OCI-LY7 (cell line): ENCODE measurements around the gene DIPK1B. TPM values are rescaled to one million over a fixed set of nuclear protein-coding genes. Genes with fewer than 3 reads are reported as not detected.

ENCODE experiments used
- BruUV-seq: library from RNA; stranded (reverse); fragments of 400-500 nt; replicated peaks from 2 replicates; lab custom pipeline; 2021; lab: Mats Ljungman, UMichigan
- CTCF ChIA-PET: fragments of 300-600 bp; sonication (Branson Sonifier 250); formaldehyde crosslinking; loops from one replicate; lab custom pipeline; 2022; ENCODE audit warnings: antibody characterized with exemption; ENCODE audit not compliant: unreplicated experiment; lab: Charles Lee
- POLR2A ChIA-PET: fragments of 300-600 bp; sonication (Branson Sonifier 250); formaldehyde crosslinking; loops from one replicate; lab custom pipeline; 2022; ENCODE audit warnings: antibody characterized with exemption; lab: Charles Lee
- DNase-seq: peaks from one replicate; pipeline ENCODE4 v3.0.0-alpha.2; 2015; ENCODE audit warnings: low spot score
- H2AFZ ChIP-seq: fragments of 200-600 bp; sonication (generic), shearing (Covaris generic); 2 replicates; pipeline ENCODE4 v1.6.1; 2014; ENCODE audit warnings: mild to moderate bottlenecking, antibody characterized with exemption, low read length, moderate library complexity
- H3K27ac ChIP-seq: fragments of 200-600 bp; sonication (generic); 2 replicates; pipeline ENCODE4 v1.5.1; 2014; ENCODE audit warnings: mixed run types, low read depth, mild to moderate bottlenecking, moderate library complexity, low read length, inconsistent platforms; ENCODE audit not compliant: poor library complexity, severe bottlenecking
- H3K36me3 ChIP-seq: fragments of 200-600 bp; sonication (generic); 2 replicates; pipeline ENCODE4 v1.6.1; 2014; ENCODE audit warnings: mild to moderate bottlenecking, antibody characterized with exemption, low read length, moderate library complexity, mixed read lengths; ENCODE audit not compliant: insufficient read depth
- H3K4me1 ChIP-seq: fragments of 200-600 bp; sonication (generic); 2 replicates; pipeline ENCODE4 v1.5.1; 2014; ENCODE audit warnings: mild to moderate bottlenecking, low read length; ENCODE audit not compliant: insufficient read depth, poor library complexity, severe bottlenecking
- H3K4me2 ChIP-seq: fragments of 200-600 bp; sonication (generic); 2 replicates; pipeline ENCODE4 v1.6.1; 2014; ENCODE audit warnings: mild to moderate bottlenecking, low read length
- H3K4me3 ChIP-seq: fragments of 200-600 bp; sonication (generic); 2 replicates; pipeline ENCODE4 v1.5.1; 2014; ENCODE audit warnings: mild to moderate bottlenecking, low read depth, low read length; ENCODE audit not compliant: poor library complexity, severe bottlenecking
- H3K79me2 ChIP-seq: fragments of 200-600 bp; sonication (generic); 2 replicates; pipeline ENCODE4 v1.6.1; 2016; ENCODE audit warnings: low read depth, mild to moderate bottlenecking, low read length, moderate library complexity, mixed read lengths; ENCODE audit not compliant: insufficient read depth
- H3K9me2 ChIP-seq: fragments of 200-600 bp; sonication (generic); 2 replicates; pipeline ENCODE4 v1.6.1; 2016; ENCODE audit warnings: mild to moderate bottlenecking, low read length, mixed read lengths; ENCODE audit not compliant: insufficient read depth
- H3K9me3 ChIP-seq: fragments of 200-600 bp; sonication (generic); 2 replicates; pipeline ENCODE4 v1.6.1; 2014; ENCODE audit warnings: mild to moderate bottlenecking, mixed run types, low read length, mixed read lengths
- H4K20me1 ChIP-seq: fragments of 200-600 bp; sonication (generic); 2 replicates; pipeline ENCODE4 v1.6.1; 2014; ENCODE audit warnings: mild to moderate bottlenecking, antibody characterized with exemption, low read length, moderate library complexity, mixed read lengths; ENCODE audit not compliant: insufficient read depth
- CTCF ChIP-seq: fragments of 200-600 bp; sonication (generic); conservative IDR thresholded peaks from 2 replicates; pipeline ENCODE4 v1.5.1; 2014; ENCODE audit warnings: mild to moderate bottlenecking, antibody characterized with exemption, low read length, moderate library complexity, mixed read lengths
- EZH2phosphoT487 ChIP-seq: fragments of 200-600 bp; sonication (generic); IDR thresholded peaks from 2 replicates; pipeline ENCODE4 v1.6.1; 2018; ENCODE audit warnings: low read depth, borderline replicate concordance, mild to moderate bottlenecking, mixed run types, antibody characterized with exemption, low read length, moderate library complexity, mixed read lengths
- intact Hi-C: fragments of 100-400 bp; cut with micrococcal nuclease; formaldehyde crosslinking; loops from one replicate; pipeline ENCODE4 v1.10.0; 2022; ENCODE audit not compliant: unreplicated experiment
- total RNA-seq, 2 experiments: library from RNA; depleted of rRNA in 1 of 2; stranded (reverse); fragments of >200 nt in 1 of 2; shearing (Covaris generic) in 1 of 2; gene quantifications; 2 replicates each; pipeline ENCODE4 v1.2.3, GENCODE V29; 2014 to 2022

Gene DIPK1B
- total RNA-seq, 2 experiments from 2014 or later = 0.30 to 13.3 TPM

GRCh38 chr9:136740491-136740890, 28.1 kb downstream of the DIPK1B start:
- TF ChIP-seq EZH2phosphoT487 (no peak), CTCF (no peak)
- H3K9me3 ChIP-seq = no peaks in the 10 kb centered on the region
- intact Hi-C loops = no loop called here
- no peak for DNase-seq
- CTCF ChIA-PET = no interaction called here
- no peak overlapping the region for H3K27ac ChIP-seq
- no peak overlapping the region for H2AFZ ChIP-seq
- no TSS peak for BruUV-seq
- H3K36me3 ChIP-seq = no peaks in the 10 kb centered on the region
- POLR2A ChIA-PET = no interaction called here
- H4K20me1 ChIP-seq = no peaks in the 10 kb centered on the region
- peaks cover 6% of the 10 kb centered on the region for H3K4me1 ChIP-seq
- no peak overlapping the region for H3K4me2 ChIP-seq
- H3K79me2 ChIP-seq = no peaks in the 10 kb centered on the region
- no peak overlapping the region for H3K4me3 ChIP-seq
- H3K9me2 ChIP-seq = no peaks in the 10 kb centered on the region

GRCh38 chr9:136740971-136741882, 28.9 kb downstream of the DIPK1B start:
- Histone ChIP-seq H3K27ac (no peak overlapping the region), H2AFZ (no peak overlapping the region)
- no TSS peak for BruUV-seq

More at GRCh38 chr9:136740971-136741882, 28.9 kb downstream of the DIPK1B start:
- CTCF ChIA-PET = no interaction called here
- no peaks in the 10 kb centered on the region for H4K20me1 ChIP-seq
- DNase-seq = no peak
- peaks cover 6% of the 10 kb centered on the region for H3K4me1 ChIP-seq
- no peak overlapping the region for H3K4me2 ChIP-seq
- H3K36me3 ChIP-seq = no peaks in the 10 kb centered on the region
- H3K9me3 ChIP-seq = no peaks in the 10 kb centered on the region
- no peak overlapping the region for H3K4me3 ChIP-seq
- TF ChIP-seq EZH2phosphoT487 = no peak
- no peak for TF ChIP-seq CTCF
- H3K9me2 ChIP-seq = no peaks in the 10 kb centered on the region
- POLR2A ChIA-PET = interaction anchor here (0.8 kb wide), 1 partner anchor 363 kb away, joined by 3 read pairs; no protein-coding TSS in a partner anchor
- no peaks in the 10 kb centered on the region for H3K79me2 ChIP-seq
- intact Hi-C loops = no loop called here
